Activated CD8-positive, alpha-beta memory T cell treated with anti-CD3 and anti-CD28 coated beads, Interleukin-2, amount 10 ng/mL, durations not matched to agents 7 days and 5 days (primary cell): ENCODE results near the gene VAV3. TPM values are rescaled to one million over a fixed set of nuclear protein-coding genes. Genes with fewer than 3 reads are reported as not detected.
"Not testable (repeated sequence)": the region's sequence is repeated elsewhere in the genome, so short reads cannot be mapped to it uniquely, and the experiment has no call there.

ENCODE experiments used
- ATAC-seq: fragments of 150-1000 bp; cut with Tn5 transposase; one replicate; pipeline ENCODE4 v1.10.0; 2021; ENCODE audit warnings: moderate library complexity
- CTCF ChIA-PET: fragments of 350-600 bp; sonication (Branson Sonifier 250); formaldehyde crosslinking; loops from one replicate; lab custom pipeline; 2021; ENCODE audit warnings: antibody characterized with exemption; lab: Charles Lee
- DNase-seq: peaks from one replicate; pipeline ENCODE4 v3.0.0-alpha.2; 2020
- H3K27ac Mint-ChIP-seq: one replicate; pipeline ENCODE4 v1.8.0; 2021; ENCODE audit warnings: mild to moderate bottlenecking, mixed read lengths
- H3K27me3 Mint-ChIP-seq: one replicate; pipeline ENCODE4 v1.8.0; 2021; ENCODE audit warnings: mixed read lengths
- H3K36me3 Mint-ChIP-seq: one replicate; pipeline ENCODE4 v1.8.0; 2021; ENCODE audit warnings: mild to moderate bottlenecking, mixed read lengths
- H3K4me1 Mint-ChIP-seq: one replicate; pipeline ENCODE4 v1.8.0; 2021; ENCODE audit warnings: mixed read lengths
- H3K4me3 Mint-ChIP-seq: one replicate; pipeline ENCODE4 v1.8.0; 2021; ENCODE audit warnings: mild to moderate bottlenecking, moderate library complexity, mixed read lengths
- H3K9me3 Mint-ChIP-seq: one replicate; pipeline ENCODE4 v1.8.0; 2022; ENCODE audit warnings: low read depth, mixed read lengths
- total RNA-seq, 2 experiments: library from RNA; stranded (reverse); gene quantifications; one replicate each; pipeline ENCODE4 v1.2.3, GENCODE V29; 2021

Gene VAV3
- total RNA-seq, 2 experiments from 2014 or later = 3.1 to 4.5 TPM

DNA sequence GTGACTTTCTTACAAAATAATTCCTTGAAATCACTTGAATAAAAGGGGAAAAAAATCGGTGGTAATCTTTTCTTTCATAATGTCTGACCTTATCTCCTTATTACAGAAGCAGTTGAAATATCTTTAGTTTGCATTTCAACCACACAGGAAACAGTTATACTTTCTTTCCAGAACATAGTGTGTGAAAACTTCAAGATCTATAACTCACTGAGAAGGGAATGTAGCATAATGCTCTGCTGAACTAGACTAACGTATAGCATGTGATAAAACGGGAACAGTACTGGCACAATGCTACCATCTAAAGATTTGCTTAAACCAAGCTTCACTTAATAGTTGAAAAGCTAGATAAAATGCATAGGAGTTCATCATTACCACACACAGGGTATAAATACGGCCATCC is 45.0 kb downstream of the VAV3 start:
- Mint-ChIP-seq H3K27ac (no peak overlapping the region), H3K9me3 (peaks cover 2% of the 10 kb centered on the region), H3K4me3 (no peak overlapping the region), H3K27me3 (no peaks in the 10 kb centered on the region), H3K36me3 (peaks cover 8% of the 10 kb centered on the region), H3K4me1 (peaks cover 9% of the 10 kb centered on the region)
- ATAC-seq = no peak
- DNase-seq = no peak
- CTCF ChIA-PET = interaction anchor here (0.9 to 1.1 kb wide), 2 partner anchors 10 to 44 kb away, joined by 3 read pairs; no protein-coding TSS in a partner anchor

- Mint-ChIP-seq H3K36me3 (peaks cover 8% of the 10 kb centered on the region), H3K4me3 (no peak overlapping the region), H3K27me3 (no peaks in the 10 kb centered on the region), H3K27ac (no peak overlapping the region), H3K4me1 (peaks cover 2% of the 10 kb centered on the region), H3K9me3 (peaks cover 2% of the 10 kb centered on the region)
- ATAC-seq = no peak
- DNase-seq = no peak
- CTCF ChIA-PET = no interaction called here
Measured at GRCh38 chr1:107914119-107914765, 50.7 kb downstream of the VAV3 start.

GRCh38 chr1:107912656-107913055 is 52.3 kb downstream of the VAV3 start:
- H3K27me3 Mint-ChIP-seq = no peaks in the 10 kb centered on the region
- peaks cover 3% of the 10 kb centered on the region for H3K36me3 Mint-ChIP-seq
- peaks cover 2% of the 10 kb centered on the region for H3K4me1 Mint-ChIP-seq
- no peak overlapping the region for H3K4me3 Mint-ChIP-seq
- H3K27ac Mint-ChIP-seq = no peak overlapping the region
- CTCF ChIA-PET = no interaction called here
- no peaks in the 10 kb centered on the region for H3K9me3 Mint-ChIP-seq
- ATAC-seq (no peak), DNase-seq (no peak)

- no peak for DNase-seq
- Mint-ChIP-seq H3K36me3 (no peaks in the 10 kb centered on the region), H3K27me3 (no peaks in the 10 kb centered on the region), H3K4me3 (no peak overlapping the region), H3K27ac (no peak overlapping the region), H3K9me3 (no peaks in the 10 kb centered on the region), H3K4me1 (peaks cover 13% of the 10 kb centered on the region)
- CTCF ChIA-PET = interaction anchor here (1.1 kb wide), 1 partner anchor 16 kb away, joined by 3 read pairs; no protein-coding TSS in a partner anchor
- no peak for ATAC-seq
Measured at GRCh38 chr1:107900090-107900945, 64.7 kb downstream of the VAV3 start.

- Mint-ChIP-seq H3K4me1 (peaks cover 13% of the 10 kb centered on the region), H3K27me3 (no peaks in the 10 kb centered on the region), H3K9me3 (no peaks in the 10 kb centered on the region), H3K27ac (no peak overlapping the region), H3K36me3 (no peaks in the 10 kb centered on the region), H3K4me3 (no peak overlapping the region)
- DNase-seq (no peak), ATAC-seq (no peak)
- CTCF ChIA-PET = interaction anchor here (1.1 kb wide), 1 partner anchor 15 kb away, joined by 3 read pairs; no protein-coding TSS in a partner anchor
Measured at GRCh38 chr1:107899655-107900054, 65.3 kb downstream of the VAV3 start.

DNA sequence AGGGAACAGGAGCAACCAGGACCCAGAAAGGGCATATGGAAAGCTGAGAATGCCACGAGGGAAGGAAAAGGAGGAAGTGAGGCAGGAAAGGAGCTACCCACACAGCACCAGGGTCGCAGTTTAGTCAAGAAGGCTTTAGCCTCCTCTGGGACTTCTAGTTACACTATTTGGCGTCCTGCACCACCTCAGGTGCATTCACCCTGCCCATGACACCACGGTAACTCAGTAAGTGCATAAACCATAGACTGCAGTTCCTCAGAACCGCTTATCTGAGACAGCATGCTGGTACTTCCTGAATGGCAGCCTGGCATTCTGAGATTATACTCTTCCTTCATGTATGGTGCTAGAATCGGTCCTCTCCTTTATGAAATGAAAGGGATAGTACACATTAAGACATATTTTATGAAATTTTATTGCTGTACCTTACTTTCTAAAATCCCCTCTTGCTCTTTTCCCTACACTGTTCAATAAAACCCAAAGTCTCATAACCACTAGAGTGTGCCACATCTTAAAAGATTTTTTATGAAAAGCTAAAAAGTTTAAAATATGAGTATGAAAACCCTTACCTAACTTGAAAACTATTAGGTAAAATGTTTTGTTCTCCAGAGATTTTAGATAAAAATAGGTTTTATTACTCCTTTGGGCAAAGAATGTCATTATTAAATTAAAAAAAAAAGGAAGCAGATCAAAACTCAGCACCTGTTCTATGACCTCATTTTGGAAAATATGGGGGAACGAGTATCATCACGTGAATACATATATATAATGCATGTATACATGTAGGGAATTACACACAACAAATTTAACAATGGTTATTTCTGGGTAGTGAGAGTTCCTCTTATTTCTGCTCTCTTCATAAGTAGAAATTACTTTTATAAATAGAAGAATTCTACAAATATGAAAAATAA is 67.3 kb downstream of the VAV3 start:
- Mint-ChIP-seq H3K4me3 (no peak overlapping the region), H3K9me3 (peaks cover 2% of the 10 kb centered on the region), H3K4me1 (peaks cover 13% of the 10 kb centered on the region), H3K36me3 (peaks cover 1% of the 10 kb centered on the region), H3K27ac (no peak overlapping the region), H3K27me3 (no peaks in the 10 kb centered on the region)
- CTCF ChIA-PET = interaction anchor here (1.1 to 1.8 kb wide), 2 partner anchors 116 to 228 kb away, joined by 3 to 6 read pairs; no protein-coding TSS in a partner anchor
- ATAC-seq (no peak), DNase-seq (no peak)

DNA sequence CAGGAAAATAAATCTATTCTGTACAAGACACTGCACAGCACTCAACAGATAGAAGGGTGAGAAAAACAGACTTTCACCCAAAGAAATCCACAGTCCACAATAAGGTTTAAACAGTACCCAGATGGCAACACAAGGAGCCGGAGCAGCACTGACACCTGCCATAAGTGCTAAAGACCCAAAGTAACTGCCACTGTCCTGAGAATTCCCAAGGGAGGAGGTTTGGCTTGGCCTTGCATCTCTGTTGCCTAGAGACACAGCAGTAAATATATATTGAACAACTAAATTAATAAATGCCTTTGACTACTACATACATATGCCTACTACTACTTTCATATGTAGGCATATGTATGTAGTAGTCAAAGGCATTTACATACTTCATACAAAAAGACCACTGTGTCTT is 68.0 kb downstream of the VAV3 start:
- Mint-ChIP-seq H3K9me3 (peaks cover 2% of the 10 kb centered on the region), H3K4me3 (no peak overlapping the region), H3K27me3 (no peaks in the 10 kb centered on the region), H3K27ac (no peak overlapping the region), H3K4me1 (peaks cover 13% of the 10 kb centered on the region), H3K36me3 (peaks cover 2% of the 10 kb centered on the region)
- ATAC-seq = no peak
- CTCF ChIA-PET = interaction anchor here (1.8 kb wide), 1 partner anchor 228 kb away, joined by 6 read pairs; no protein-coding TSS in a partner anchor
- no peak for DNase-seq

DNA sequence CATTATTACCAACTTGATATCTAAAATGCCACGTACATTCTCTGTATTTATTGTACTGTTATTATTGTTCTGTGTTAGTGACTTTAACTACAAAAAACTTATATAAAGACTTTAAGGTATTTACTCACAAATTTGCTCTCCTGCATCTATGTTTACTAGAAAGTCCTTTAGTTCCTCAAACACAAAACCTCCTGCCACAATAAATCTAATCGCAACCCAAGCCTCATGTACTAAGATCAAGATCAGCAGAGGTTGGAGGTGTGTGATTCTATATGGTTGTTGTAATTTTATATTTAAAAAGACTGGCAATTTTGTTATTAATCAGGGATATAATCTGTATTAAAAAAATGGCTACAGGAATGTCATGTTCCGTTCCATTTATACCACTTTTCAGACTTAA is 68.6 kb downstream of the VAV3 start:
- DNase-seq (no peak), ATAC-seq (no peak)
- Mint-ChIP-seq H3K27me3 (no peaks in the 10 kb centered on the region), H3K36me3 (peaks cover 2% of the 10 kb centered on the region), H3K4me3 (no peak overlapping the region), H3K27ac (no peak overlapping the region), H3K9me3 (peaks cover 2% of the 10 kb centered on the region), H3K4me1 (peaks cover 13% of the 10 kb centered on the region)
- CTCF ChIA-PET = interaction anchor here (1.5 kb wide), 1 partner anchor 24 kb away, joined by 4 read pairs; no protein-coding TSS in a partner anchor

DNA sequence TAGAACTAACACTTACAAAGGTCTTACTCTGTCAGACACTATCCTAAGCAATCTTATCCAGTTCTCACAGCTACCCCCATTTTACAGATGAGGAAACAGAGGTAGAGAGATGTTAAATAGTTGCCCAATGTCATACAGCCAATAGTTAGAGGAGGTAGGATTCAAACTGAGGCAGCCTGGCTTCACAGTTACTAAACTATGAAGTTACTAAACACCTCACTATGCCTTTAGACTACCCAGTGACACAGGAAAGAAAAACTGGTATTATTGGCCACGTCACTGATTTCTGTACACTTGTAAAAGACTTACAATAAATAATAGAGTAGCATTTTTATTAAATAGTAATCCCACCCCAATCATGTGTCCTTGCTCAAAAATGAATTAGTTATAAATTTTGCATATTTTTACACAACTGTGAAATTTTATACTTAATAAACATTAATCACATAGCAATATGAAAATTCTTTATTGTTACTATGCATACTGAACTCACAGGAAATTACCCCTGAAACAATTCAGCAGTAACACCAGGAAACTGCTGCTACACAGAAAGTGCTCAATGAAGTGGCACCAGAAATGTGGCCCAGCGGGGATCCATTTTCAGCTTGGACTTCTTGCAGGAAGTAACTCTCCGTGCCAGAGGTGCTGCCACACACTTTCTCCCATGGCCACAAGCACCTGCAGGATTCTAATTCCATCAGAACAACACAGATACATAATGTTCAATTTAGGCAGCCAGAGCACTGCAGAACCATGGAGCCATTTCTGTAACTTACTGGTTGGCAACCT is 69.4 kb downstream of the VAV3 start:
- H3K9me3 Mint-ChIP-seq = peaks cover 2% of the 10 kb centered on the region
- ATAC-seq = no peak
- CTCF ChIA-PET = interaction anchor here (1.5 kb wide), 1 partner anchor 23 kb away, joined by 4 read pairs; no protein-coding TSS in a partner anchor
- peaks cover 2% of the 10 kb centered on the region for H3K36me3 Mint-ChIP-seq
- no peak overlapping the region for H3K27ac Mint-ChIP-seq
- H3K27me3 Mint-ChIP-seq = no peaks in the 10 kb centered on the region
- DNase-seq = no peak
- H3K4me1 Mint-ChIP-seq = peaks cover 13% of the 10 kb centered on the region
- H3K4me3 Mint-ChIP-seq = no peak overlapping the region

DNA sequence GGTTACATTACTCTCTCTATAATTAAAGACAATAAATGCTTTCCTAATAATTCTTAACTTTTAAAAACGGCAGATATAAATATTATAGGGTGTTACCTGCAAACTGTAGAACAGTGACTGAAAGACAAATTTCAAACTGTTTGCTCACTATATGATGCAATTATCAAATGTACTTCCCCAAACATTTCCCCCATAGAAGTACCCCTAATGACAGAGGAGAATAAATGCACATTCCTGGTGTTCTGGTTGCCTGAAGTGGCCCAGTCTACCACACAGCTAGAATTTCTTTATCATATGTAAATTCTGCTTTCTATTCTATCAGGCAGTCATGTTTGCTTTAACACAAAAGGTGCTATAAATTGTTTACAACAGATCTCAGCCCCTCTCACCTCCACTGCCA is 70.4 kb downstream of the VAV3 start:
- Mint-ChIP-seq H3K36me3 (peaks cover 2% of the 10 kb centered on the region), H3K9me3 (peaks cover 2% of the 10 kb centered on the region), H3K4me1 (peaks cover 6% of the 10 kb centered on the region), H3K4me3 (no peak overlapping the region), H3K27me3 (no peaks in the 10 kb centered on the region), H3K27ac (no peak overlapping the region)
- DNase-seq (no peak), ATAC-seq (no peak)
- CTCF ChIA-PET = no interaction called here

DNA sequence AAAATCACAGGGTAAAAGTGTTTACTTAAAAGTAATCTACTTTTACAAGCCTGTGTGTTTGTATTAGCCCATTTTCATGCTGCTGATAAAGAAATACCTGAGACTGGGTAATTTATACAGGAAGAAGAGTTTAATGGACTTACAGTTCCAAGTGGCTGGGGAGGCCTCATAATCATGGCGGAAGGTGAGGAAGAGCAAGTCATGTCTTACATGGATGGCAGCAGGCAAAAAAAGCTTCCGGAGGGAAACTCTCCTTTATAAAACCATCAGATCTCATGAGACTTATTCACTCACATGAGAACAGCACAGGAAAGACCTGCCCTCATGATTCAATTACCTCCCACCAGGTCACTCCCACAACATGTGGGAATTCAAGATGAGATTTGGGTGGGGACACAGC is 71.6 kb downstream of the VAV3 start:
- DNase-seq, H3K36me3 Mint-ChIP-seq, H3K27me3 Mint-ChIP-seq, ATAC-seq, H3K4me3 Mint-ChIP-seq, CTCF ChIA-PET, H3K9me3 Mint-ChIP-seq, H3K4me1 Mint-ChIP-seq, H3K27ac Mint-ChIP-seq: not testable (repeated sequence)

DNA sequence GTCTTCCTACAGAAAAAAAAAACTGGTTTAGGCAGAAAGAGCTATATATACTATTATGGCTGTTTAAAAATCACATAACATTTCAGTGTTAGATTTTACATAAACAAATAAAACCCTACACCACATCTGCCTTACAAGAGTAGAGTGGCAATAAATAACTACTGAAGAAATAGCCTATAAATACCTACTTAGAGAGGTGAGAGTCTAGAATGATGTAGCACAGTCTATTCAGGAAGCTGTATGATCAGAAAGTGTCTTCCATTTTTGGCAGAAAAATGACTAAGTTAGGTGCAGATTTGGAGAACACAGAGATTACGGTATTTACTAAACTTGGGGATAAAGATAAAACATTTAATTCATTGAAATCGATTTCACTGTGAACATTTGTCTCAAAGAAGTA is 75.5 kb downstream of the VAV3 start:
- no peak overlapping the region for H3K27ac Mint-ChIP-seq
- no peak for DNase-seq

More for the DNA sequence above, 75.5 kb downstream of the VAV3 start:
- Mint-ChIP-seq H3K27me3 (no peaks in the 10 kb centered on the region), H3K4me1 (no peaks in the 10 kb centered on the region), H3K4me3 (no peak overlapping the region), H3K36me3 (peaks cover 2% of the 10 kb centered on the region), H3K9me3 (peaks cover 2% of the 10 kb centered on the region)
- ATAC-seq = no peak
- CTCF ChIA-PET = no interaction called here
